ENCODE results near the gene ANK3. TPM values are rescaled to one million over a fixed set of nuclear protein-coding genes. Genes with fewer than 3 reads are reported as not detected.

Gene ANK3
- total RNA-seq: 10 to 100 TPM; 56.2 to 78.2 TPM

GRCh38 chr10:60389413-60390025, at the start of gene ANK3:
ANK3 (minus strand) TSS chr10:60389875; CDS start chr10:60389538, 337 bp downstream.
- no peak within 1 kb of the TSS for H3K4me3 Mint-ChIP-seq
- no peak within 1 kb of the TSS for H3K27ac Mint-ChIP-seq
- no peak for ATAC-seq (replicated peaks)
- peaks cover 3% of the 10 kb centered on the region for H3K9me3 Mint-ChIP-seq
- no peaks in the 10 kb centered on the region for H3K27me3 Mint-ChIP-seq
- peaks cover 17% of the 10 kb centered on the region for H3K4me1 Mint-ChIP-seq
- H3K36me3 Mint-ChIP-seq (ENCODE audit: low read depth): peaks cover 22% of the 10 kb centered on the region

DNA sequence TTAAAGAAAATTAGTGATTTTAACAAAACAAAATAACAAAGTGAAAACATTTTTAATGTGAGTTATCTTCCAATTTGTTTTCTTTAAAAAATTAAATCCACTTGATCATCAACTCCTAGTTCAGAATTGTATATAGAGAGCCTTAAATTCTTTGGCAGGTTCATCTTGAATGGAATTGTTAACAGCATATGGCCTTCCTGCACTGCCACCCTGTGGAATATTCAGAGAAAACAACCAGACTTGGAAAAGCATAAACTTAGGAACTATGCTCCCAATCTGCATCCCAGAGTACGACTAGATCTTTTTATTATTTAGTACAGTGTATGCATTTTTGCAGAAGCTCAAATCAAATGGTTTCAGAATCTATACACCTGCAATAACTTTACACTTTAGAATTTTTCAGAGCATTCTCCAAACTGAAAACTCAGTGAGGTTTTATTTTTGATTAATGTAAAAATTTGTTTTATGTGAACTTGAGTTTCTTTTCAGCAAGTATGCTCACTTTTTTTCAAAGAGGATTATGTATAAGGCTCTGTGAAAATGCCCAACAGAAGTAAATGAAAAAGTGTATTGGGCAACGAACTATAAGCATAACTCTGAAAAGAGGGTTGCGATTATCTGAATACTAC, 44.9 kb upstream of the ANK3 start:
- H3K27me3 Mint-ChIP-seq: no peaks in the 10 kb centered on the region
- H3K4me3 Mint-ChIP-seq: no peak overlapping the region

DNA sequence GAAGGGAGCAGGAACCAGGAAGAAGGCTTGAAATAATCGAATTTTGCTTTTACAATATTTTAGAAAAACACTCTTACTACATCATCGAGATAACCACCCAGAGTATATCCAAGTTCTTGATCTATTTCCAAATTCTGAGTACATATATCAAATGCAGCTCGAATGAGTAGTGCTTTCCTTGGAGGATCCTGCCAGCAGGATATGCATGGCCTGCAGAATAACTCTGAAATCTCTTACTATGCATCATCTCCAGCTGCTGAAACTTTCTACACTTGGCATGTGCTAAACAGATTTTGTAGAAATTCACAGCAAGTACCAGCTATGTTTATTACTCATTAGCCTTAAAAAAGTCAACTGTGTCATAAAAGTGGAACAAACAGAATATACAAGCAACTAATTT, 44.0 kb upstream of the ANK3 start:
- Mint-ChIP-seq H3K36me3 (ENCODE audit: low read depth) (peaks cover 14% of the 10 kb centered on the region), H3K27ac (no peak overlapping the region), H3K4me3 (no peak overlapping the region), H3K27me3 (no peaks in the 10 kb centered on the region), H3K9me3 (no peaks in the 10 kb centered on the region), H3K4me1 (no peaks in the 10 kb centered on the region)
- ATAC-seq (replicated peaks): no peak

More for the DNA sequence above, 44.9 kb upstream of the ANK3 start:
- no peak overlapping the region for H3K27ac Mint-ChIP-seq
- no peak for ATAC-seq (replicated peaks)
- no peaks in the 10 kb centered on the region for H3K9me3 Mint-ChIP-seq
- no peaks in the 10 kb centered on the region for H3K4me1 Mint-ChIP-seq
- H3K36me3 Mint-ChIP-seq (ENCODE audit: low read depth): peaks cover 14% of the 10 kb centered on the region

DNA sequence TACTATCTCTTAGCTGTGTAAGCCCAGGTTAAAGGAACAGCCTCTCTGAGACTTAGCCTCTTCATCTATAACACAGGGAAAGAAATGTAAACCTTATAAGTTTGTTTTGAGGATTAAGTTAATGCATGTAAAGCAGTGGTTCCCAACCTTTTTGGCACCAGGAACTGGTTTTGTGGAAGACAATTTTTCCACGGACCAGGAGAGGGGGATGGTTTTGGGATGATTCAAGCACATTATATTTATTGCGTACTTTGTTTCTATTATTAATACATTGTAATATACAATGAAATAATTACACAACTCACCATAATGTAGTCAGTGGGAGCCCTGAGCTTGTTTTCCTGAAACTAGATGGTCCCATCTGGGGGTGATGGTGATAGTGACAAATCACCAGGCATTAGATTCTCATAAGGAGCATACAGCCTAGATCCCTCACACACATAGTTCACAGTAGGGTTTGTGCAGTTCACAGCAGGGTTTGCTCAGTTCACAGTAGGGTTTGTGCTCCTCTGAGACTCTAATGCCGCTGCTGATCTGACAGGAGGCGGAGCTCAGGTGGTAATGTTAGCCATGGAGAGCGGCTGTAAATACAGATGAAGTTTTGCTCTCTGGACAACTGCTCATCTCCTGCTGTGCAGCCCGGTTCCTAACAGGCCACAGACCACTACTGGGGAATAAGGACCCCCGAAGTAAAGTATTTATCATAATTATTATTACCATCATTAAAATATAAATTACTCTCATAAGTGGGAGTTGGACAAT, 41.3 kb upstream of the ANK3 start:
- no peak overlapping the region for H3K4me3 Mint-ChIP-seq
- H3K36me3 Mint-ChIP-seq (ENCODE audit: low read depth): peaks cover 13% of the 10 kb centered on the region
- H3K27me3 Mint-ChIP-seq: no peaks in the 10 kb centered on the region
- H3K4me1 Mint-ChIP-seq: no peaks in the 10 kb centered on the region
- H3K27ac Mint-ChIP-seq: no peak overlapping the region
- H3K9me3 Mint-ChIP-seq: no peaks in the 10 kb centered on the region
- no peak for ATAC-seq (replicated peaks)

- H3K27ac Mint-ChIP-seq: no peak overlapping the region
- H3K36me3 Mint-ChIP-seq (ENCODE audit: low read depth): peaks cover 13% of the 10 kb centered on the region
- ATAC-seq (replicated peaks): no peak
- H3K9me3 Mint-ChIP-seq: no peaks in the 10 kb centered on the region
- H3K4me3 Mint-ChIP-seq: no peak overlapping the region
- H3K4me1 Mint-ChIP-seq: no peaks in the 10 kb centered on the region
- no peaks in the 10 kb centered on the region for H3K27me3 Mint-ChIP-seq
Measured at GRCh38 chr10:60430017-60430416, 40.3 kb upstream of the ANK3 start.

DNA sequence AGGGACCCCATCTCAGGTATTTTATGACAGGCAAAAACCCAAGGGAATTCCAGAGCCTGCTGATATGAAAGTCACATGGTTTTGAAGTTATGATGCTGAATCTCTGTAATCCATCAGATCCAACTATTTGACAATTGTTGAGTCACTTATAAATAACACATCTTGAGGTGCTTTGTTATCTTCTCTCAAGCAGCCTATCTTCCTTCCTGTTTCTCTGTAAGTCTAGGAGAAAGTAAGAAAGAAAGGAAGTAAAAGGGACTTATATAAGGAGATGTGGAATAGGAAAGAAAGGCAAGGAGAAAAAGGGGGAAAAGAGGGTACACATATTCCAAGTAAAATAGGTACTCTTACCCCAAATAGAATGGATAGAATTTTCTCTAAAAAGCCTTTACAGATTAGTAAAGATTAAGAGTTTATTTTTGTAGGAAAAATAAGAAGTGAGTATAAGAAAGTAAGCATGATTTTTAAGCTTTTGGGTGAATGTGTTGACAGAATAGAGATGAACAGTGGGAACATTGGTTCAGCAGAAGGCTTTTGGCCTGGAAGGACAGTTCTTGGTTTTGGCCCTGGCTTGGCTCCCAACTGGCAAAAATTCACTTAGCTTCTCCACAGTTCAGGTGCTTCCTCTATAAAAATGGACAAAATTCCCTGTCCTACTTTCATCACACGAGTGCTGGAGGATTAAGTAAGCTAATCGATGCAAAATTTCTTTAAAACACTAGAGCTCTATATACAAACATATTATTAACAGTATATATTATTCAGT, 39.6 kb upstream of the ANK3 start:
- H3K4me3 Mint-ChIP-seq: no peak overlapping the region
- H3K27me3 Mint-ChIP-seq: no peaks in the 10 kb centered on the region
- H3K9me3 Mint-ChIP-seq: no peaks in the 10 kb centered on the region
- no peaks in the 10 kb centered on the region for H3K4me1 Mint-ChIP-seq
- peaks cover 13% of the 10 kb centered on the region for H3K36me3 Mint-ChIP-seq (ENCODE audit: low read depth)
- no peak for ATAC-seq (replicated peaks)
- no peak overlapping the region for H3K27ac Mint-ChIP-seq

- Mint-ChIP-seq H3K27ac (no peak overlapping the region), H3K9me3 (no peaks in the 10 kb centered on the region), H3K36me3 (ENCODE audit: low read depth) (peaks cover 13% of the 10 kb centered on the region), H3K4me1 (no peaks in the 10 kb centered on the region), H3K4me3 (no peak overlapping the region), H3K27me3 (no peaks in the 10 kb centered on the region)
- no peak for ATAC-seq (replicated peaks)
Measured at GRCh38 chr10:60428387-60428737, 38.7 kb upstream of the ANK3 start.

- Mint-ChIP-seq H3K9me3 (no peaks in the 10 kb centered on the region), H3K27me3 (no peaks in the 10 kb centered on the region), H3K27ac (no peak overlapping the region), H3K4me3 (no peak overlapping the region), H3K4me1 (no peaks in the 10 kb centered on the region), H3K36me3 (ENCODE audit: low read depth) (peaks cover 13% of the 10 kb centered on the region)
- peak; percentile 48 for ATAC-seq (replicated peaks)
Measured at GRCh38 chr10:60427709-60428386, 38.2 kb upstream of the ANK3 start.

DNA sequence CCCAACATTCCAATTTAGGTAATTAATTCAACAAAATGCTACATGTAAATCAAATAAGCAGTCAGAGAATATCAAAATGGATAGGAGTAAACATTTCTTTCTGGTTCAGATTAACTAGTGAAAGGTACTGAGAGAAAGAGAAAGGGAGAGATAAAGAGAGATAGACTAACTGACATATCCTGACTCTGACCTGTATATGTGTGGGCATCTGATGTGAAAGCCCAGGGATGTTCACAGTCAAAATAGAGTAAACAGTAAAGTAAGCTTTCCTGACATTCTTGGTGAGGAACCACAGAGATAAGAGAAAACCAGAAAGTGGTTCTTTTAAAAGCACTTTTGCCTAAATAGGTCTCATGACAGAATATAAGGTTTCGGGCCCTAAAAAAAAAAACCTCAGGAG, 37.5 kb upstream of the ANK3 start:
- H3K4me1 Mint-ChIP-seq: no peaks in the 10 kb centered on the region
- H3K9me3 Mint-ChIP-seq: no peaks in the 10 kb centered on the region
- H3K27ac Mint-ChIP-seq: no peak overlapping the region
- ATAC-seq (replicated peaks): no peak
- no peak overlapping the region for H3K4me3 Mint-ChIP-seq
- H3K36me3 Mint-ChIP-seq (ENCODE audit: low read depth): peaks cover 13% of the 10 kb centered on the region
- H3K27me3 Mint-ChIP-seq: no peaks in the 10 kb centered on the region

GRCh38 chr10:60426425-60426824, 36.8 kb upstream of the ANK3 start:
- Mint-ChIP-seq H3K27ac (no peak overlapping the region), H3K4me1 (no peaks in the 10 kb centered on the region), H3K36me3 (ENCODE audit: low read depth) (peaks cover 13% of the 10 kb centered on the region), H3K27me3 (no peaks in the 10 kb centered on the region), H3K9me3 (no peaks in the 10 kb centered on the region), H3K4me3 (no peak overlapping the region)
- no peak for ATAC-seq (replicated peaks)

DNA sequence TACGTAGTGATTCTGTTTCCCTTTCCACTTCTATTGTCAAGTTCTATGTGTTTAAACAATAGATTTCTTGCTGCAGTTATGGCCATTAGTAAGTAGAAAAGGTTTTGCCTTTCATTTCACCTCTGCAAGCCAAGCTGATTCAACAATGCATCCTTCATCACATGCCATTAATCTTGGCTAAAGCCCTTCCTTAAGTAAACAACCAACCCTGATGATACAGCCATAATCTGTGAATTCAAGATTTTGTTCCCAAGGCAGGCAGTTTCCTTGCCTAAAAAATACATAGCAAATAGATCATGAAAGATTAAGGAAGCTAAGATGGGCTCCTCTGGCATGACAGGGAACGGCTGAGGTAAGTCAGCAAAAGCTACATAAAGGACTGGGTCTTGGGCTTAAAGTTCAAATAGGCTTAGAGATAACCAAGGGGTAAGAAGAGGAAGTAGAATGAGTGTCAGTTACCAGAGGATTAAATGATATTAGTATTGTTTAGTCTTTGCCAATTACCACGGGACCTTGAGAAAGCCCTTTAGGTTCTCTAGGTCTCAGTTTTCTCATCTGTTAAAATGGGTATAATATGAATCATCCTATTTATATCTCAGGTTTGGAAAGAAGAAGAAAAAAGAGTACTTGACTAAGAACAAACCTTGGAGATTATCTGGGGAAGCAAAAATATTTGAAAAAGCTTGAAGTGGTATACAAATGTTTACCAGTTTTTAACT, 35.9 kb upstream of the ANK3 start:
- no peak overlapping the region for H3K27ac Mint-ChIP-seq
- ATAC-seq (replicated peaks): no peak
- H3K4me1 Mint-ChIP-seq: no peaks in the 10 kb centered on the region
- no peaks in the 10 kb centered on the region for H3K27me3 Mint-ChIP-seq
- no peaks in the 10 kb centered on the region for H3K9me3 Mint-ChIP-seq
- H3K4me3 Mint-ChIP-seq: no peak overlapping the region
- peaks cover 13% of the 10 kb centered on the region for H3K36me3 Mint-ChIP-seq (ENCODE audit: low read depth)

- Mint-ChIP-seq H3K27ac (no peak overlapping the region), H3K36me3 (ENCODE audit: low read depth) (peaks cover 8% of the 10 kb centered on the region), H3K4me1 (no peaks in the 10 kb centered on the region), H3K4me3 (no peak overlapping the region), H3K9me3 (no peaks in the 10 kb centered on the region), H3K27me3 (no peaks in the 10 kb centered on the region)
- ATAC-seq (replicated peaks): no peak
Measured at GRCh38 chr10:60424971-60425370, 35.3 kb upstream of the ANK3 start.

- Mint-ChIP-seq H3K27ac (no peak overlapping the region), H3K9me3 (no peaks in the 10 kb centered on the region), H3K27me3 (no peaks in the 10 kb centered on the region), H3K4me3 (no peak overlapping the region), H3K4me1 (no peaks in the 10 kb centered on the region), H3K36me3 (ENCODE audit: low read depth) (peaks cover 5% of the 10 kb centered on the region)
- ATAC-seq (replicated peaks): peak; percentile 32
Measured at GRCh38 chr10:60423920-60424319, 34.2 kb upstream of the ANK3 start.

DNA sequence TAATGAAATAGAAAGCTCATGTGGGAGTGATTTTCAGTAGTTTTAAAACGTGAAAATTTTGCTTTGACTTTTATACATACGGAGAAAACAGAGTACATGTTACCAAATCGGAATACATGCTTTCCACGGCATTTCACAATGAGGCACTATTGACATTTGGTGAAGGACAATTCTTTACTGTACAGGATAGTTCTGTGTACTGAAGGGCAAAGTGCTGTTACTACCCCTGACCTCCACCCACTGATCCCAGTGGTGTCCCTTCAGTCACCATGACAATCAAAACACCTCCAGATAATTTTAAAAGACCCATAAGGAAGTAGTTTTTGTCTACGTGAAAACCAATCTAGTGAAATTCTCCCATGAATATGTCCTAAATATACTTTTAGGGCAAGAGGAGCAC, 33.1 kb upstream of the ANK3 start:
- Mint-ChIP-seq H3K27me3 (no peaks in the 10 kb centered on the region), H3K27ac (no peak overlapping the region), H3K4me3 (no peak overlapping the region), H3K9me3 (no peaks in the 10 kb centered on the region), H3K4me1 (peaks cover 5% of the 10 kb centered on the region), H3K36me3 (ENCODE audit: low read depth) (no peaks in the 10 kb centered on the region)
- no peak for ATAC-seq (replicated peaks)
